ENCODE results near the gene SCAPER. TPM values are rescaled to one million over a fixed set of nuclear protein-coding genes. Genes with fewer than 3 reads are reported as not detected.

The SCAPER gene
- total RNA-seq, 1 donor: 8.3 TPM

DNA sequence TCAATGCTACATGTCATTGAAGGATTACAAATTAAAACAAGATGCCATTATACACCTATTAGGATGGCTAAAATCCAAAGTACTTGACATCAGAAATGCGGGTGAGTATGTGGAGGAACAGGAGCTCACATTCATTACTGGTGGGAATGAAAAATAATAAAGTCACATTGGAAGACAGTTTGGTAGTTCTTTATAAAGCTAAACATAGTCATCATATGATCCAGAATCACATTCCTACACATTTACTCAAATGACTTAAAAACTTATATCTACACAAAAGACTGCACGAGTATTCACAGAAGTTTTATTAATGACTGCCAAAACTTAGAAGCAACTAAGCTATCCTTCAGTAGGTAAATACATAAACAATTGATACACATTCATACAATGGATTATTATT lies 421.4 kb downstream of the SCAPER start:
- H3K79me2 ChIP-seq (ENCODE audit: insufficient read depth, low read length): no peaks in the 10 kb centered on the region
- TF ChIP-seq, protein P1, sequence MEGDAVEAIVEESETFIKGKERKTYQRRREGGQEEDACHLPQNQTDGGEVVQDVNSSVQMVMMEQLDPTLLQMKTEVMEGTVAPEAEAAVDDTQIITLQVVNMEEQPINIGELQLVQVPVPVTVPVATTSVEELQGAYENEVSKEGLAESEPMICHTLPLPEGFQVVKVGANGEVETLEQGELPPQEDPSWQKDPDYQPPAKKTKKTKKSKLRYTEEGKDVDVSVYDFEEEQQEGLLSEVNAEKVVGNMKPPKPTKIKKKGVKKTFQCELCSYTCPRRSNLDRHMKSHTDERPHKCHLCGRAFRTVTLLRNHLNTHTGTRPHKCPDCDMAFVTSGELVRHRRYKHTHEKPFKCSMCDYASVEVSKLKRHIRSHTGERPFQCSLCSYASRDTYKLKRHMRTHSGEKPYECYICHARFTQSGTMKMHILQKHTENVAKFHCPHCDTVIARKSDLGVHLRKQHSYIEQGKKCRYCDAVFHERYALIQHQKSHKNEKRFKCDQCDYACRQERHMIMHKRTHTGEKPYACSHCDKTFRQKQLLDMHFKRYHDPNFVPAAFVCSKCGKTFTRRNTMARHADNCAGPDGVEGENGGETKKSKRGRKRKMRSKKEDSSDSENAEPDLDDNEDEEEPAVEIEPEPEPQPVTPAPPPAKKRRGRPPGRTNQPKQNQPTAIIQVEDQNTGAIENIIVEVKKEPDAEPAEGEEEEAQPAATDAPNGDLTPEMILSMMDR (IDR thresholded peaks at IDR 0.05; ENCODE audit: extremely low read depth, low read depth, low read length): no peak

DNA sequence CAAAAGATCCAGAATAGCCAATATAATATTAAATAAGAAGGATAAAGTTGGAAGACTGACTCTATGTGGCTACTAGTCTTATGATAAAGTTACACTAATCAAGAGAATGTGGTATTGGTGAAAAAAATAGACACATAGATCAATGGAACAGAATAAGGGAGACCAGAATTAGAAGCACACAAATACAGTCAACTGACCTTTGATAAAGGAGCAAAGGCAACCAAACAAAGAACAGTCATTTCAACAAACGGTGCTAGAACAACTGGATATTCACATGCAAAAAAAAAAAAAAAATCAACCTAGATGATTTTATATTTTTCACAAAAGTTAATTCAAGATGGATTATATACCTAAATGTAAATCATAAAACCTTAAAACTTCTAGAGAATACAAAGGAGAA lies 422.1 kb downstream of the SCAPER start:
- no peak for DNase-seq (ENCODE audit: insufficient read length, low spot score, missing footprints)
- Histone ChIP-seq H3K36me3 (ENCODE audit: insufficient read depth, low read length) (no peaks in the 10 kb centered on the region), H2AFZ (ENCODE audit: low read length) (no peak overlapping the region), H3K27me3 (ENCODE audit: insufficient read depth, low read length) (no peaks in the 10 kb centered on the region), H3K9me3 (ENCODE audit: low read depth, low read length) (no peaks in the 10 kb centered on the region), H3K4me2 (ENCODE audit: insufficient read depth, low read length) (no peak overlapping the region), H3K27ac (ENCODE audit: low read depth, low read length) (no peak overlapping the region), H4K20me1 (ENCODE audit: insufficient read depth, low read length) (no peaks in the 10 kb centered on the region), H3K4me1 (ENCODE audit: insufficient read depth, low read length) (no peaks in the 10 kb centered on the region), H3K79me2 (ENCODE audit: insufficient read depth, low read length) (no peaks in the 10 kb centered on the region), H3K4me3 (ENCODE audit: insufficient read depth, low read length) (no peak overlapping the region)
- TF ChIP-seq, protein P1 (IDR thresholded peaks at IDR 0.05; ENCODE audit: extremely low read depth, low read depth, low read length): no peak

More for the DNA sequence above, 421.4 kb downstream of the SCAPER start:
- DNase-seq (ENCODE audit: insufficient read length, low spot score, missing footprints): peak; percentile 59
- H3K9me3 ChIP-seq (ENCODE audit: low read depth, low read length): no peaks in the 10 kb centered on the region
- no peak overlapping the region for H3K27ac ChIP-seq (ENCODE audit: low read depth, low read length)
- H3K4me1 ChIP-seq (ENCODE audit: insufficient read depth, low read length): no peaks in the 10 kb centered on the region
- H3K36me3 ChIP-seq (ENCODE audit: insufficient read depth, low read length): no peaks in the 10 kb centered on the region
- no peak overlapping the region for H3K4me3 ChIP-seq (ENCODE audit: insufficient read depth, low read length)
- no peak overlapping the region for H3K4me2 ChIP-seq (ENCODE audit: insufficient read depth, low read length)
- no peak overlapping the region for H2AFZ ChIP-seq (ENCODE audit: low read length)
- H4K20me1 ChIP-seq (ENCODE audit: insufficient read depth, low read length): no peaks in the 10 kb centered on the region
- no peaks in the 10 kb centered on the region for H3K27me3 ChIP-seq (ENCODE audit: insufficient read depth, low read length)

DNA sequence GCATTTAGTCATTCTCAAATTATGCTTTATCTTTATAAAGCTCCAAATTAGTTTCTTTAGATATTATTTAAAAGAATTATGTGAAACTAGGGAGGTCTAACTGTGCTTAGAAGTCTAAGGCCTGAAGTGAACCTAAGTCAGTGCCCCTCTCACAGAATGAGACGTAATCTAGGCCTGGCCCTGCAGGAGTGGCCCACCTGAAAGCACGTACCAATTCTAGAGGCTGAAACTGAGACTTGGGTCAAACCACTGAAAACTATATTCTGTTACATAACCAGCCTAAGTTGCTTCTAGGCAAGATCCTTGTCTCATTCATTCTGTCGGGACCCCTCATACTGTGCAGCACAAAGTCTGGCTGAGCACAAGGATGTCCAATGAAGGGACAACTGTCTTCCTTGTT lies 424.9 kb downstream of the SCAPER start:
- Histone ChIP-seq H3K4me2 (ENCODE audit: insufficient read depth, low read length) (no peak overlapping the region), H3K27ac (ENCODE audit: low read depth, low read length) (no peak overlapping the region), H3K36me3 (ENCODE audit: insufficient read depth, low read length) (no peaks in the 10 kb centered on the region), H3K27me3 (ENCODE audit: insufficient read depth, low read length) (no peaks in the 10 kb centered on the region), H3K4me1 (ENCODE audit: insufficient read depth, low read length) (no peaks in the 10 kb centered on the region), H3K79me2 (ENCODE audit: insufficient read depth, low read length) (no peaks in the 10 kb centered on the region), H3K9me3 (ENCODE audit: low read depth, low read length) (no peaks in the 10 kb centered on the region), H3K4me3 (ENCODE audit: insufficient read depth, low read length) (no peak overlapping the region), H2AFZ (ENCODE audit: low read length) (no peak overlapping the region), H4K20me1 (ENCODE audit: insufficient read depth, low read length) (no peaks in the 10 kb centered on the region)
- DNase-seq (ENCODE audit: insufficient read length, low spot score, missing footprints): no peak
- TF ChIP-seq, protein P1 (IDR thresholded peaks at IDR 0.05; ENCODE audit: extremely low read depth, low read depth, low read length): no peak

DNA sequence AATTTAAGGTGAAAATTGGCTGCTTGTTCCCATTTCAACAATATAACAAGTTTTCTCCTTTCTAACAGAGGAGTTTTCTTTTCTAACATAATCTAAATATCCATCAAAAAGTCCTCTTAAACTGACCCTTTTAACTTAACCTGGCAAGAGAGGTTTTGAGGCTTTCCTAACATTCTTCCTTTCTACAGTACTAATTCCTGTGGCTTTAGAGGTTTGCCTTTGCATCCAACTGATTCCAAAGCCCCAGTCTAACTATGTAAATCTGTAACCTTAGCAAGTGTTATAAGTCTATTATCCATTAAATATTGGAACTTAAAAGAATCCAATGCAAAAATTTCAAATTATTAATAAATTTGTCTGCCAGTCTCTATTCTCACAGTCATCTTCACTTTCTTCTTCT lies 434.4 kb downstream of the SCAPER start:
- no peak overlapping the region for H2AFZ ChIP-seq (ENCODE audit: low read length)
- no peak overlapping the region for H3K4me3 ChIP-seq (ENCODE audit: insufficient read depth, low read length)
- no peak for DNase-seq (ENCODE audit: insufficient read length, low spot score, missing footprints)
- no peaks in the 10 kb centered on the region for H4K20me1 ChIP-seq (ENCODE audit: insufficient read depth, low read length)
- no peaks in the 10 kb centered on the region for H3K9me3 ChIP-seq (ENCODE audit: low read depth, low read length)
- no peaks in the 10 kb centered on the region for H3K79me2 ChIP-seq (ENCODE audit: insufficient read depth, low read length)
- H3K27ac ChIP-seq (ENCODE audit: low read depth, low read length): no peak overlapping the region
- no peaks in the 10 kb centered on the region for H3K4me1 ChIP-seq (ENCODE audit: insufficient read depth, low read length)
- no peaks in the 10 kb centered on the region for H3K27me3 ChIP-seq (ENCODE audit: insufficient read depth, low read length)
- TF ChIP-seq, protein P1 (IDR thresholded peaks at IDR 0.05; ENCODE audit: extremely low read depth, low read depth, low read length): no peak
- H3K36me3 ChIP-seq (ENCODE audit: insufficient read depth, low read length): no peaks in the 10 kb centered on the region
- H3K4me2 ChIP-seq (ENCODE audit: insufficient read depth, low read length): no peak overlapping the region
